Measurements from ENCODE around the gene CNOT4.
"Not testable (repeated sequence)": the region's sequence is repeated elsewhere in the genome, so short reads cannot be mapped to it uniquely, and the experiment has no call there.

Gene CNOT4

DNA sequence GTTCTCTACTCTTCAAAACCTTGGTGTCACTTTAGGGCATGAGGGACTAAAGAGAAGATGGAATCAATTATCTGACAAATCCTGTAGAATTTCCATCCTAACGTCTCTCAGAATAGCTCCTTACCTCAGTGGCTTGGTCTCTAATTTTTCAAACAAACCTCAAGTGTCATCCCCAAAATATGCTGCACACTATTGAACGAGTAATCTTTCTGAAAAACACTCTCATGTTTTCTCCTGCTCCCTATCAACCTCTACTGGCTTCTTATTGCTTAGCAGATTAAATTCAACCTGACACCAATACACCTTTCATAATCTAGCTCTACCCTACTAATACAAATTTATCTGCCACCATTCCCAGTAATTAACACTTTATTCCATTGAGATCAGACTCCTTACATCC, 8.5 kb downstream of the CNOT4 start:
- TF ChIP-seq SNAI2 (CRISPR knock-in tag; IDR thresholded peaks at IDR 0.05) = no peak
- TF ChIP-seq, protein P1, sequence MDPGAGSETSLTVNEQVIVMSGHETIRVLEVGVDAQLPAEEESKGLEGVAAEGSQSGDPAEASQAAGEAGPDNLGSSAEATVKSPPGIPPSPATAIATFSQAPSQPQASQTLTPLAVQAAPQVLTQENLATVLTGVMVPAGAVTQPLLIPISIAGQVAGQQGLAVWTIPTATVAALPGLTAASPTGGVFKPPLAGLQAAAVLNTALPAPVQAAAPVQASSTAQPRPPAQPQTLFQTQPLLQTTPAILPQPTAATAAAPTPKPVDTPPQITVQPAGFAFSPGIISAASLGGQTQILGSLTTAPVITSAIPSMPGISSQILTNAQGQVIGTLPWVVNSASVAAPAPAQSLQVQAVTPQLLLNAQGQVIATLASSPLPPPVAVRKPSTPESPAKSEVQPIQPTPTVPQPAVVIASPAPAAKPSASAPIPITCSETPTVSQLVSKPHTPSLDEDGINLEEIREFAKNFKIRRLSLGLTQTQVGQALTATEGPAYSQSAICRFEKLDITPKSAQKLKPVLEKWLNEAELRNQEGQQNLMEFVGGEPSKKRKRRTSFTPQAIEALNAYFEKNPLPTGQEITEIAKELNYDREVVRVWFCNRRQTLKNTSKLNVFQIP (CRISPR knock-in tag; IDR thresholded peaks at IDR 0.05; ENCODE audit: borderline replicate concordance, low read depth) = no peak
- no peak for TF ChIP-seq ZFP30 (CRISPR knock-in tag; IDR thresholded peaks at IDR 0.05)
- TF ChIP-seq ZNF8 (CRISPR knock-in tag; IDR thresholded peaks at IDR 0.05) = no peak
- TF ChIP-seq, protein P2, sequence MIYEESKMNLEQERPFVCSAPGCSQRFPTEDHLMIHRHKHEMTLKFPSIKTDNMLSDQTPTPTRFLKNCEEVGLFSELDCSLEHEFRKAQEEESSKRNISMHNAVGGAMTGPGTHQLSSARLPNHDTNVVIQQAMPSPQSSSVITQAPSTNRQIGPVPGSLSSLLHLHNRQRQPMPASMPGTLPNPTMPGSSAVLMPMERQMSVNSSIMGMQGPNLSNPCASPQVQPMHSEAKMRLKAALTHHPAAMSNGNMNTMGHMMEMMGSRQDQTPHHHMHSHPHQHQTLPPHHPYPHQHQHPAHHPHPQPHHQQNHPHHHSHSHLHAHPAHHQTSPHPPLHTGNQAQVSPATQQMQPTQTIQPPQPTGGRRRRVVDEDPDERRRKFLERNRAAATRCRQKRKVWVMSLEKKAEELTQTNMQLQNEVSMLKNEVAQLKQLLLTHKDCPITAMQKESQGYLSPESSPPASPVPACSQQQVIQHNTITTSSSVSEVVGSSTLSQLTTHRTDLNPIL (CRISPR knock-in tag; IDR thresholded peaks at IDR 0.05; ENCODE audit: low read depth) = no peak
- TF ChIP-seq PPARA (CRISPR knock-in tag; IDR thresholded peaks at IDR 0.05; ENCODE audit: borderline replicate concordance) = no peak
- TF ChIP-seq ZC3H10 (CRISPR knock-in tag; IDR thresholded peaks at IDR 0.05) = no peak
- no peak for TF ChIP-seq ESRRG (CRISPR knock-in tag; IDR thresholded peaks at IDR 0.05)
- no peak for TF ChIP-seq TOX (CRISPR knock-in tag; IDR thresholded peaks at IDR 0.05; ENCODE audit: borderline replicate concordance)
- ATAC-seq = peak; percentile 63

DNA sequence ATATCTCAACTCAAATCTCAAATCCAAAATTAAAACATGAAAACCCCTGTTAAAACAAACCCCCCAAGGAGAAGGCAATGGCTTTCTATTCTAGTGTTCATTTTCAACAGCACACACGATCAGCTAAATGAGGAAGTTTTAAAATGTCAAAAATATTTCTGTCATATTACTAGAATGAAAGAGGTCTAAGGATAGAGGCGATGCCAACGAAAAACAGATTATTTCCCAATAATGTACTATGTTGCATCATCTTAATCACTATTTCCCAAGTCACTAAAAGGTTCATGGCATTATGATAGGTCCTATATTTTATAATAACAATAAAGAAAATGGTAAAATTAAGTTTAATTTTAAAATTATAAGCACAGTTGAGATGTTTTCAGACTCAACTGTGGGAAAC, 10.1 kb downstream of the CNOT4 start:
- TF ChIP-seq ZNF565 (CRISPR knock-in tag; conservative IDR thresholded peaks at IDR 0.05; ENCODE audit: low read depth) = no peak
- TF ChIP-seq CSDC2 (CRISPR knock-in tag; IDR thresholded peaks at IDR 0.05) = no peak
- no peak for TF ChIP-seq ZFP3 (CRISPR knock-in tag; IDR thresholded peaks at IDR 0.05)
- peak; percentile 19; the same call in 1 of the 2 replicates for TF ChIP-seq ISL1 (CRISPR knock-in tag; IDR thresholded peaks at IDR 0.05)
- no peak for TF ChIP-seq ZNF8 (CRISPR knock-in tag; IDR thresholded peaks at IDR 0.05)
- ATAC-seq = no peak

DNA sequence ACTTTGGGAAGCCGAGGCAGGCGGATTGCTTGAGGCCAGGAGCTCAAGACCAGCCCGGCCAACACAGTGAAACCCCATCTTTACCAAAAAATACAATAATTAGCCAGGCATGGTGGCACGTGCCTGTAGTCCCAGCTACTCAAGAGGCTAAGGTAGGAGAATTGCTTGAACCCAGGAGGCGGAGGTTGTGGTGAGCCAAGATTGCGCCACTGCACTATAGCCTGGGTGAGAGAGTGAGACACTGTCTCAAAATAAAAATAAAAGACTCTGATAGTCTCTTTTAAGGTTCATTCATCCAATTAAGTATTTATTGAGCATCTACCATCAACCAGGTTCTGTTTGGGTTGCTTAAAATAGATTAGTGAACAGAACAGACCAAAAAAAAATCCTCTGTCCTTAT, 12.7 kb downstream of the CNOT4 start:
- ATAC-seq = not testable (repeated sequence)

DNA sequence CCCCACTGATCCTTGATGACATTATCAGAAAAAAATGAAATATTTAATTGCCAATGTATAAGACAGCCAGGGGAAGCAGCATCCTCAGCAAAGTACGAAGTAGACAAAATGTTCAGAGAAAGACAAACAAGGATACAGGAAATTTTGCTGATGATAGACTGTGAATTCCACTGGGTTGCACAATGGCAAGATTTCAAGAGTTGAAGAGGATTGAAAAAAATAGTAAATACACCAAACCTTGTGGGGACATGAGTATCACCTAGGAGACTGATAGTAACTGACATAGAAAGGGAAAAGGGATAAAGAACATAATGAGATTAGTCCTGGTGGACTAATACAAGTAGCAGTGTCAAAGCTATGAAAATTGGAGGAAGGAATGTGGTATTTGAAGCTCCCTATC, 16.5 kb downstream of the CNOT4 start:
- TF ChIP-seq TOX (CRISPR knock-in tag; IDR thresholded peaks at IDR 0.05; ENCODE audit: borderline replicate concordance) (no peak), PPARA (CRISPR knock-in tag; IDR thresholded peaks at IDR 0.05; ENCODE audit: borderline replicate concordance) (no peak), RARB (CRISPR knock-in tag; IDR thresholded peaks at IDR 0.05) (no peak)
- ATAC-seq = no peak

DNA sequence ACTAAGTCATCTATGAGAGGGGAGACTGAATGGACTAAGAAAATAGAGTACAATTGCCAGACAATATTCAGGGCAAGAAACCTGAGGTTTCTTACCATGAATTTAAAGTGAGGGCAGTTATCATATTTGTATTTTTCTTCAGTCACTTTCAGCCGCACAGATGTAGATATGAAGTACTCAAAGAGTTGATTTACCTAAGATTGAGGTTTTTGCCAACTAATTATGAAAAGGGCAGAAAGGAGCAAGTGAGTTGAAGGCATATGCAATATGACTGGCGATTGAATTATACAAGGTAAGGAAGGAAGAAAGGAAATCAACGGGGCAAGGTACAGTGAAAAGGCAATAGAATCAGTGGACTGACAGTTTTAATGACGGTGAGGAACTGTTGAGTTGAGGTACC, 17.8 kb downstream of the CNOT4 start:
- no peak for TF ChIP-seq ZNF565 (CRISPR knock-in tag; conservative IDR thresholded peaks at IDR 0.05; ENCODE audit: low read depth)
- ATAC-seq = no peak

DNA sequence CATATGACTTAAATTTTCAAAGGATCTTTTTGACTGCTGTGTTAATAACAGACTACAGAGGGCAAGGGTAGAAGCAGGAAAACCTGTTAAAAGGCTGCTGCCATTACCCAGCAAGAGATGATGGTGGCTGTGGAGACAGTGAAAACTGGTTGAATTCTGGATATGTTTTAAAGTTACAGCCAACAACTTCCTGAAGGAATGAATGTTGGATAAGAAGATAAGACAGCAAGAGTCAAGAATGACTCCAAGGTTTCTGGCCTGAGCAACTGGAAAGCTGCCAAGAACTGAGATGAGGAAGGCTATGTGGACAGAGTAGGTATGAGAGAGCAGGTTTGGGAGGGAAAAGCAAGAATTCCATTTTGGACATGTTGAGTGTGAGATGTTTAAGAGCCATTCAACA, 19.1 kb downstream of the CNOT4 start:
- TF ChIP-seq SNAI2 (CRISPR knock-in tag; IDR thresholded peaks at IDR 0.05) = no peak
- TF ChIP-seq ZC3H10 (CRISPR knock-in tag; IDR thresholded peaks at IDR 0.05) = no peak
- no peak for TF ChIP-seq GLIS3 (CRISPR knock-in tag; IDR thresholded peaks at IDR 0.05)
- TF ChIP-seq, protein P3, sequence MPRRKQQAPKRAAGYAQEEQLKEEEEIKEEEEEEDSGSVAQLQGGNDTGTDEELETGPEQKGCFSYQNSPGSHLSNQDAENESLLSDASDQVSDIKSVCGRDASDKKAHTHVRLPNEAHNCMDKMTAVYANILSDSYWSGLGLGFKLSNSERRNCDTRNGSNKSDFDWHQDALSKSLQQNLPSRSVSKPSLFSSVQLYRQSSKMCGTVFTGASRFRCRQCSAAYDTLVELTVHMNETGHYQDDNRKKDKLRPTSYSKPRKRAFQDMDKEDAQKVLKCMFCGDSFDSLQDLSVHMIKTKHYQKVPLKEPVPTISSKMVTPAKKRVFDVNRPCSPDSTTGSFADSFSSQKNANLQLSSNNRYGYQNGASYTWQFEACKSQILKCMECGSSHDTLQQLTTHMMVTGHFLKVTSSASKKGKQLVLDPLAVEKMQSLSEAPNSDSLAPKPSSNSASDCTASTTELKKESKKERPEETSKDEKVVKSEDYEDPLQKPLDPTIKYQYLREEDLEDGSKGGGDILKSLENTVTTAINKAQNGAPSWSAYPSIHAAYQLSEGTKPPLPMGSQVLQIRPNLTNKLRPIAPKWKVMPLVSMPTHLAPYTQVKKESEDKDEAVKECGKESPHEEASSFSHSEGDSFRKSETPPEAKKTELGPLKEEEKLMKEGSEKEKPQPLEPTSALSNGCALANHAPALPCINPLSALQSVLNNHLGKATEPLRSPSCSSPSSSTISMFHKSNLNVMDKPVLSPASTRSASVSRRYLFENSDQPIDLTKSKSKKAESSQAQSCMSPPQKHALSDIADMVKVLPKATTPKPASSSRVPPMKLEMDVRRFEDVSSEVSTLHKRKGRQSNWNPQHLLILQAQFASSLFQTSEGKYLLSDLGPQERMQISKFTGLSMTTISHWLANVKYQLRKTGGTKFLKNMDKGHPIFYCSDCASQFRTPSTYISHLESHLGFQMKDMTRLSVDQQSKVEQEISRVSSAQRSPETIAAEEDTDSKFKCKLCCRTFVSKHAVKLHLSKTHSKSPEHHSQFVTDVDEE (CRISPR knock-in tag; IDR thresholded peaks at IDR 0.05) = no peak
- ATAC-seq = peak; percentile 53

DNA sequence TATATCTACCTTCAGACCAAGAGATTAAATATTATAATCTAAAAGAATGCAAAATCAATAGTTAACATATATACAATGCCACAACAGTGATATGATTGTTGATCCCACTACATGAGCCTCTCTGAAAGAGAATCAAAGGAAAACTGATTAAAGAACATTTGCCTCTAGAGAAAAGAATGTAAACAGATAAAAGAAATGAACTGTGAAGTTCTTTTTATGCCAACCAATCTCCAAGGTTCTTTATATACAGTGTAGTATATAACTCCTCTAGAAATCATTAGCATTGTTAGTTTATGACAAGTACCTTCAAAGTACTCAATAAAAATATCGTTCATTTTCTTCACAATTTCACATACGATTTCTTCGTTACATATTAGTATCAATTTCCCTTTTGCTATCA, 20.1 kb downstream of the CNOT4 start:
- ATAC-seq = no peak
- no peak for TF ChIP-seq RARB (CRISPR knock-in tag; IDR thresholded peaks at IDR 0.05)
- TF ChIP-seq ZNF70 (CRISPR knock-in tag; IDR thresholded peaks at IDR 0.05) = no peak
- no peak for TF ChIP-seq PPARA (CRISPR knock-in tag; IDR thresholded peaks at IDR 0.05; ENCODE audit: borderline replicate concordance)
- TF ChIP-seq ZNF8 (CRISPR knock-in tag; IDR thresholded peaks at IDR 0.05) = no peak
- no peak for TF ChIP-seq TCF4 (CRISPR knock-in tag; IDR thresholded peaks at IDR 0.05; ENCODE audit: borderline replicate concordance)
- no peak for TF ChIP-seq OSR1 (CRISPR knock-in tag; IDR thresholded peaks at IDR 0.05)
- TF ChIP-seq, protein P2 (CRISPR knock-in tag; IDR thresholded peaks at IDR 0.05; ENCODE audit: low read depth) = no peak
- TF ChIP-seq CSDC2 (CRISPR knock-in tag; IDR thresholded peaks at IDR 0.05) = no peak
- TF ChIP-seq ZFP30 (CRISPR knock-in tag; IDR thresholded peaks at IDR 0.05) = no peak
- TF ChIP-seq, protein P4, sequence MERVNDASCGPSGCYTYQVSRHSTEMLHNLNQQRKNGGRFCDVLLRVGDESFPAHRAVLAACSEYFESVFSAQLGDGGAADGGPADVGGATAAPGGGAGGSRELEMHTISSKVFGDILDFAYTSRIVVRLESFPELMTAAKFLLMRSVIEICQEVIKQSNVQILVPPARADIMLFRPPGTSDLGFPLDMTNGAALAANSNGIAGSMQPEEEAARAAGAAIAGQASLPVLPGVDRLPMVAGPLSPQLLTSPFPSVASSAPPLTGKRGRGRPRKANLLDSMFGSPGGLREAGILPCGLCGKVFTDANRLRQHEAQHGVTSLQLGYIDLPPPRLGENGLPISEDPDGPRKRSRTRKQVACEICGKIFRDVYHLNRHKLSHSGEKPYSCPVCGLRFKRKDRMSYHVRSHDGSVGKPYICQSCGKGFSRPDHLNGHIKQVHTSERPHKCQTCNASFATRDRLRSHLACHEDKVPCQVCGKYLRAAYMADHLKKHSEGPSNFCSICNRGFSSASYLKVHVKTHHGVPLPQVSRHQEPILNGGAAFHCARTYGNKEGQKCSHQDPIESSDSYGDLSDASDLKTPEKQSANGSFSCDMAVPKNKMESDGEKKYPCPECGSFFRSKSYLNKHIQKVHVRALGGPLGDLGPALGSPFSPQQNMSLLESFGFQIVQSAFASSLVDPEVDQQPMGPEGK (CRISPR knock-in tag; IDR thresholded peaks at IDR 0.05; ENCODE audit: borderline replicate concordance) = no peak
- no peak for TF ChIP-seq ZFP3 (CRISPR knock-in tag; IDR thresholded peaks at IDR 0.05)
- TF ChIP-seq ARNTL (CRISPR knock-in tag; IDR thresholded peaks at IDR 0.05; ENCODE audit: borderline replicate concordance, low read depth) = no peak
- TF ChIP-seq TOX (CRISPR knock-in tag; IDR thresholded peaks at IDR 0.05; ENCODE audit: borderline replicate concordance) = no peak
- TF ChIP-seq GLIS3 (CRISPR knock-in tag; IDR thresholded peaks at IDR 0.05) = no peak
- TF ChIP-seq ISL1 (CRISPR knock-in tag; IDR thresholded peaks at IDR 0.05) = no peak
- no peak for TF ChIP-seq ESRRG (CRISPR knock-in tag; IDR thresholded peaks at IDR 0.05)
- no peak for TF ChIP-seq SNAI2 (CRISPR knock-in tag; IDR thresholded peaks at IDR 0.05)
